ENCODE results near the gene NCAM1. TPM values are rescaled to one million over a fixed set of nuclear protein-coding genes. Genes with fewer than 3 reads are reported as not detected.
"Not testable (repeated sequence)": the region's sequence is repeated elsewhere in the genome, so short reads cannot be mapped to it uniquely, and the experiment has no call there.

NCAM1 gene
- 100 to 1,000 TPM; 225 to 229 TPM for total RNA-seq

- Histone ChIP-seq H3K9me3 (no peaks in the 10 kb centered on the region), H3K27me3 (no peaks in the 10 kb centered on the region), H3K4me1 (peaks cover 0 to 5% of the 10 kb centered on the region in 2 donors), H3K27ac (peak within 1 kb of the TSS; percentile 83 to 90), H3K4me3 (peak within 1 kb of the TSS; percentile 64 to 67), H3K36me3 (no peaks in the 10 kb centered on the region)
- DNase-seq (ENCODE audit: low spot score) = peak; percentile 85
- TF ChIP-seq CTCF (IDR thresholded peaks at IDR 0.05) = no peak
These were observed at the start of gene NCAM1 for GRCh38 chr11:112961146-112961668. NCAM1 (plus strand) TSS chr11:112961420.

GRCh38 chr11:112922606-112923005 lies 38.6 kb upstream of the NCAM1 start:
- H3K4me1 ChIP-seq = no peaks in the 10 kb centered on the region
- DNase-seq (ENCODE audit: low spot score) = no peak
- TF ChIP-seq CTCF (IDR thresholded peaks at IDR 0.05) = no peak

GRCh38 chr11:112924836-112925235 lies 36.4 kb upstream of the NCAM1 start:
- H3K36me3 ChIP-seq; H3K27ac ChIP-seq; DNase-seq (ENCODE audit: low spot score); H3K4me1 ChIP-seq; H3K9me3 ChIP-seq; H3K4me3 ChIP-seq; H3K27me3 ChIP-seq: not testable (repeated sequence)

More at GRCh38 chr11:112922606-112923005, 38.6 kb upstream of the NCAM1 start:
- no peak overlapping the region for H3K27ac ChIP-seq
- H3K27me3 ChIP-seq = no peaks in the 10 kb centered on the region
- no peak overlapping the region for H3K4me3 ChIP-seq
- peaks cover 0 to 4% of the 10 kb centered on the region in 2 donors for H3K9me3 ChIP-seq
- no peaks in the 10 kb centered on the region for H3K36me3 ChIP-seq

GRCh38 chr11:112925516-112926310 lies 35.5 kb upstream of the NCAM1 start:
- Histone ChIP-seq H3K9me3 (no peaks in the 10 kb centered on the region), H3K4me3 (no peak overlapping the region), H3K27me3 (no peaks in the 10 kb centered on the region), H3K4me1 (no peaks in the 10 kb centered on the region), H3K27ac (no peak overlapping the region), H3K36me3 (no peaks in the 10 kb centered on the region)
- no peak for TF ChIP-seq CTCF (IDR thresholded peaks at IDR 0.05)
- no peak for DNase-seq (ENCODE audit: low spot score)

DNA sequence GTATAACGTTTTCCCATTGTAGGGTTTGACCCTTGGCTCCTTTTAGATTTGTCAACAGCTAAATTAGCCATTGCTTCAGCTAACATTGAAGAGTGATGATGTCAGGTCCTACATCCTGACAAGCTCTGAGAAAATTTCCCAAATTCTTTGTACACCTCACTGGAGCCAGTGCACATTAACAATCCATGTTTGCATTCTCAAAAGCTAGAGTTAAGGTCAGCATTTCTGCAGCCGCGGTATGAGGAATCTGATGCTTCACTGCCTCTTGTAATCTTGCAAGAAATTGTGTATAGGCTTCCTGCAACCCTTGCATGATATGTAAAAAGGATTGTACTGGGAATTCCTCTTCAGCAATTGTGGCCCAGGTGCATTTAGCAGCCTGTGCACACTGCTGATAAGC lies 33.1 kb upstream of the NCAM1 start:
- H3K27me3 ChIP-seq = no peaks in the 10 kb centered on the region
- no peaks in the 10 kb centered on the region for H3K36me3 ChIP-seq
- no peak for DNase-seq (ENCODE audit: low spot score)
- TF ChIP-seq CTCF (IDR thresholded peaks at IDR 0.05) = no peak
- no peak overlapping the region for H3K4me3 ChIP-seq
- no peaks in the 10 kb centered on the region for H3K4me1 ChIP-seq
- no peaks in the 10 kb centered on the region for H3K9me3 ChIP-seq
- H3K27ac ChIP-seq = no peak overlapping the region

DNA sequence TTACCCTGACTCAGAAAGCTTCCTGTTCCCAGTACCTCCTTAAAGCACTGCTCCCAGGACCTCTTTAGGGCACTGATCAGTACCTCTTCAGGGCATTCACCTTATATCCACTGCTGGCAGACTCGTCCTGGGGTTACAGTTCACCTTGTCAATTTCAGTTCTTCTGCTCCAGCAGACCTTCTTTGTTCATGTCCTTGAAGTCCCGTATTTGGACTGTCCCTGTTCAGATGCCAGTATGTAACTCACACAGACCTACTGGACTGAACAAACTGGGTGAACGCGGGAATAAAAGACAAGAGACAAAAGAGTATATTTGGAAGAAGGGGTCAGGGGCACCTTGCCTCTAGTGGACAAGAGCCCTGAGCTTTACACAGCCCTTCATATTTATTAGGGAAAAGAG lies 31.8 kb upstream of the NCAM1 start:
- Histone ChIP-seq H3K27ac (no peak overlapping the region), H3K9me3 (no peaks in the 10 kb centered on the region), H3K36me3 (no peaks in the 10 kb centered on the region), H3K4me1 (no peaks in the 10 kb centered on the region), H3K4me3 (no peak overlapping the region), H3K27me3 (no peaks in the 10 kb centered on the region)
- DNase-seq (ENCODE audit: low spot score) = no peak
- no peak for TF ChIP-seq CTCF (IDR thresholded peaks at IDR 0.05)
